Measurements from ENCODE around the gene TCF12. TPM values are rescaled to one million over a fixed set of nuclear protein-coding genes. Genes with fewer than 3 reads are reported as not detected.

The TCF12 gene
- total and polyA plus RNA-seq, 2 donors (not counting 3 experiments of a cell fraction or from before 2014, with no cell fraction given): 72.1 to 133 TPM

DNA sequence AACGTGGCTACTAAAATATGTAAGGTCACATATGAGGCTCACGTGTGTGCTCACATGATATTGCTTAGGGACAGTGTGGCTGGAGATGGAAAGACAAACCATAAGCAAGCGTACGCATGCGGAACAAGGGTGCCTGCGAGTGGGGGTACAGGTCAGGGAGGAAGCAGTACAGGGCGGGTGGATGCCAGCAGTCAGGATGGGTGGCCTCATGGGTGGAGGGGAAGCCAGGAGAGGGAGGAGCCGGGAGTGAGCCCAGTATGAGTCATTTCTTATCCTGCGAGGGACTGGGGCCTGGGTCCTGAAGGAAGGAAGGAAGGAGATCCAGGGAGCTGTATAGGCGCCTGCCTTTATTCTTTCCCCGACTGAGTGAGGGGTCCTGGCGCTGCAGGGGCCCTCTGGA, 415.8 kb downstream of the TCF12 start:
- no TSS peak for BruUV-seq (replicated peaks)
- FAIRE-seq: peak; percentile 91
- TF ChIP-seq JUN (IDR thresholded peaks at IDR 0.05; ENCODE audit: borderline replicate concordance, insufficient read depth, insufficient read length, low read depth): peak; percentile 68
- TF ChIP-seq POLR2AphosphoS5 (IDR thresholded peaks at IDR 0.05; ENCODE audit: insufficient read depth, low read depth, low read length): peak; percentile 64
- TF ChIP-seq GATA2 (IDR thresholded peaks at IDR 0.05; ENCODE audit: insufficient read depth, insufficient read length, low read depth, low read length): peak; percentile 51
- TF ChIP-seq, protein P1, sequence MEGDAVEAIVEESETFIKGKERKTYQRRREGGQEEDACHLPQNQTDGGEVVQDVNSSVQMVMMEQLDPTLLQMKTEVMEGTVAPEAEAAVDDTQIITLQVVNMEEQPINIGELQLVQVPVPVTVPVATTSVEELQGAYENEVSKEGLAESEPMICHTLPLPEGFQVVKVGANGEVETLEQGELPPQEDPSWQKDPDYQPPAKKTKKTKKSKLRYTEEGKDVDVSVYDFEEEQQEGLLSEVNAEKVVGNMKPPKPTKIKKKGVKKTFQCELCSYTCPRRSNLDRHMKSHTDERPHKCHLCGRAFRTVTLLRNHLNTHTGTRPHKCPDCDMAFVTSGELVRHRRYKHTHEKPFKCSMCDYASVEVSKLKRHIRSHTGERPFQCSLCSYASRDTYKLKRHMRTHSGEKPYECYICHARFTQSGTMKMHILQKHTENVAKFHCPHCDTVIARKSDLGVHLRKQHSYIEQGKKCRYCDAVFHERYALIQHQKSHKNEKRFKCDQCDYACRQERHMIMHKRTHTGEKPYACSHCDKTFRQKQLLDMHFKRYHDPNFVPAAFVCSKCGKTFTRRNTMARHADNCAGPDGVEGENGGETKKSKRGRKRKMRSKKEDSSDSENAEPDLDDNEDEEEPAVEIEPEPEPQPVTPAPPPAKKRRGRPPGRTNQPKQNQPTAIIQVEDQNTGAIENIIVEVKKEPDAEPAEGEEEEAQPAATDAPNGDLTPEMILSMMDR (IDR thresholded peaks at IDR 0.05; ENCODE audit: extremely low read depth in 1 of 2, insufficient read depth in 1 of 2, low read depth in 1 of 2, low read length in 2 of 2): no peak
- TF ChIP-seq EZH2 (IDR thresholded peaks at IDR 0.05; ENCODE audit: borderline replicate concordance, low read depth, low read length, severe bottlenecking): no peak
- TF ChIP-seq POLR2A (IDR thresholded peaks at IDR 0.05; ENCODE audit: low read depth, low read length): no peak
- peak; percentile 95 for TF ChIP-seq FOS (IDR thresholded peaks at IDR 0.05; ENCODE audit: borderline replicate concordance, insufficient read depth, low read length)
- TF ChIP-seq, protein P2, sequence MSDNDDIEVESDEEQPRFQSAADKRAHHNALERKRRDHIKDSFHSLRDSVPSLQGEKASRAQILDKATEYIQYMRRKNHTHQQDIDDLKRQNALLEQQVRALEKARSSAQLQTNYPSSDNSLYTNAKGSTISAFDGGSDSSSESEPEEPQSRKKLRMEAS (IDR thresholded peaks at IDR 0.05; ENCODE audit: insufficient read depth, insufficient read length): no peak
- TF ChIP-seq MYC (IDR thresholded peaks at IDR 0.05; ENCODE audit: low read depth, low read length): peak; percentile 82
- H3K27ac ChIP-seq (ENCODE audit: insufficient read depth, low read depth, low read length): peak overlapping the region; percentile 48
- DNase-seq (ENCODE audit: low read depth, low spot score): peak; percentile 83
- H3K36me3 ChIP-seq (ENCODE audit: control insufficient read depth in 2 of 2, extremely low read depth in 1 of 2, insufficient read depth in 2 of 2, low read length in 2 of 2): no peaks in the 10 kb centered on the region
- H3K4me3 ChIP-seq (replicated peaks in 1 of 3; ENCODE audit: insufficient read depth in 1 of 3, low read depth in 1 of 3, low read length in 3 of 3): no peak overlapping the region
- H2AFZ ChIP-seq (ENCODE audit: low read depth, low read length): peak overlapping the region; percentile 7
- intact Hi-C loops (cut with micrococcal nuclease): loop anchor here (1.0 to 10.0 kb wide), 2 partner anchors 12 to 519 kb away; no protein-coding TSS in a partner anchor
- H3K79me2 ChIP-seq (ENCODE audit: control insufficient read depth, insufficient read depth, low read length): no peaks in the 10 kb centered on the region
- dilution Hi-C loops (cut with MboI; ENCODE audit: extremely low pct_ligation_motif_present, low sequenced_read_pairs): loop anchor here (25.0 kb wide), 1 partner anchor 203 kb away; no protein-coding TSS in a partner anchor
- no peaks in the 10 kb centered on the region for H3K9me1 ChIP-seq (replicated peaks; ENCODE audit: control insufficient read depth, extremely low read depth, insufficient read depth, low read length)
- H3K9ac ChIP-seq (replicated peaks; ENCODE audit: extremely low read depth, insufficient read depth, low read length): no peak overlapping the region
- peaks cover 55% of the 10 kb centered on the region for H3K4me1 ChIP-seq (ENCODE audit: control insufficient read depth, extremely low read depth, insufficient read depth, low read length)
- CTCF ChIA-PET: interaction anchor here (0.8 to 1.9 kb wide), 4 partner anchors 9 to 193 kb away, joined by 3 to 8 read pairs (median 4); no protein-coding TSS in a partner anchor
- H4K20me1 ChIP-seq (replicated peaks; ENCODE audit: control insufficient read depth, extremely low read depth, insufficient read depth, low read length): no peaks in the 10 kb centered on the region
- peak overlapping the region; percentile 29 for H3K4me2 ChIP-seq (ENCODE audit: insufficient read depth, low read length)
- POLR2A ChIA-PET: interaction anchor here (0.7 kb wide), 1 partner anchor 394 kb away, joined by 3 read pairs; no protein-coding TSS in a partner anchor
- no peaks in the 10 kb centered on the region for H3K9me3 ChIP-seq (replicated peaks; ENCODE audit: control insufficient read depth, insufficient read depth, low read length)
- no peaks in the 10 kb centered on the region for H3K27me3 ChIP-seq (ENCODE audit: control insufficient read depth in 2 of 2, insufficient read depth in 2 of 2, low read length in 2 of 2)
